A673 (cell line): ENCODE data around the gene C1R.

Source experiments
- EZH2 ChIP-seq: fragments of 200-600 bp; sonication (generic); IDR thresholded peaks from 2 replicates; pipeline ENCODE4 v1.6.1; 2017; ENCODE audit warnings: borderline replicate concordance, low read depth, mild to moderate bottlenecking, mixed read lengths, antibody characterized with exemption, low read length; ENCODE audit not compliant: poor library complexity, severe bottlenecking
- TF ChIP-seq, protein P1 (sequence below): fragments of 300-800, 200-600 bp; sonication (generic); conservative IDR thresholded peaks from 2 replicates; pipeline ENCODE4 v1.5.1; 2017; ENCODE audit warnings: low read depth, mild to moderate bottlenecking, antibody characterized with exemption, low read length, moderate library complexity, mixed read lengths

DNA sequence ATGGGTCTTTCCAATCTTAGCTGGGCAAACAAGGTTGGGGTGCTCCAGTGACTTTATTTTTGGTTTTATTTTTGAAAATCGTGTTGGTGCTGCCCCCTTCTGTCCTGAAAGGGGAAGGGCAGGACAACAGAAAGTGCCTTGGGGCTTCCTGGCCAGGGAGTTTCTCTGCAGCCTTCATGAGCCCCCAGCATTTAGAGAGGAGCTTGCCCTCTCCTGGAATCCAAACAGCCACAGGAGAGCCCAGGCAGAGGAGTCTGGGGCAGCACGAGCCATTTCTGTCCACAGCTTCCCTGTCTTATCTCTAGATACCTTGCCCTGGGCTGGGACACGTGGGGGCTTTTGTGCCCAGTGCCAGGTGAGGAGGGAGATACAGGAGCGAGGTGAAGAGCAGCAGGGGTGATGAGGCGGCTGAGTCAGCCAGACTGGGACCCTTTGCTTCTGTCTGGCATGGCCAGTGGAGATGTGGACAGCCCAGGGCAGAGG lies 21.2 kb upstream of the C1R start:
- TF ChIP-seq, protein P1, sequence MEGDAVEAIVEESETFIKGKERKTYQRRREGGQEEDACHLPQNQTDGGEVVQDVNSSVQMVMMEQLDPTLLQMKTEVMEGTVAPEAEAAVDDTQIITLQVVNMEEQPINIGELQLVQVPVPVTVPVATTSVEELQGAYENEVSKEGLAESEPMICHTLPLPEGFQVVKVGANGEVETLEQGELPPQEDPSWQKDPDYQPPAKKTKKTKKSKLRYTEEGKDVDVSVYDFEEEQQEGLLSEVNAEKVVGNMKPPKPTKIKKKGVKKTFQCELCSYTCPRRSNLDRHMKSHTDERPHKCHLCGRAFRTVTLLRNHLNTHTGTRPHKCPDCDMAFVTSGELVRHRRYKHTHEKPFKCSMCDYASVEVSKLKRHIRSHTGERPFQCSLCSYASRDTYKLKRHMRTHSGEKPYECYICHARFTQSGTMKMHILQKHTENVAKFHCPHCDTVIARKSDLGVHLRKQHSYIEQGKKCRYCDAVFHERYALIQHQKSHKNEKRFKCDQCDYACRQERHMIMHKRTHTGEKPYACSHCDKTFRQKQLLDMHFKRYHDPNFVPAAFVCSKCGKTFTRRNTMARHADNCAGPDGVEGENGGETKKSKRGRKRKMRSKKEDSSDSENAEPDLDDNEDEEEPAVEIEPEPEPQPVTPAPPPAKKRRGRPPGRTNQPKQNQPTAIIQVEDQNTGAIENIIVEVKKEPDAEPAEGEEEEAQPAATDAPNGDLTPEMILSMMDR: peak; percentile 86
- TF ChIP-seq EZH2: no peak
